Coronary artery (tissue), 2 donors: ENCODE measurements around the gene AGBL1.
"Not testable (repeated sequence)": the region's sequence is repeated elsewhere in the genome, so short reads cannot be mapped to it uniquely, and the experiment has no call there.

ENCODE experiments used
- DNase-seq: peaks from one replicate; pipeline ENCODE4 v3.0.0-alpha.2; 2017; ENCODE audit warnings: low spot score
- H3K27ac ChIP-seq, 2 donors: fragments of 200-600 bp; sonication (generic); one replicate each; pipeline ENCODE4 v1.5.1; 2016 to 2019
- H3K4me3 ChIP-seq: fragments of 200-600 bp; sonication (generic); 2 replicates; pipeline ENCODE4 v1.5.1; 2016; ENCODE audit warnings: mild to moderate bottlenecking, moderate library complexity
- CTCF ChIP-seq: fragments of 200-600 bp; sonication (generic); IDR thresholded peaks from one replicate; pipeline ENCODE4 v1.5.1; 2019; ENCODE audit warnings: antibody characterized with exemption

AGBL1 gene

GRCh38 chr15:86121568-86122225, 42.0 kb downstream of the AGBL1 start:
- TF ChIP-seq CTCF: no peak
- no peak for DNase-seq

GRCh38 chr15:86122691-86123391, 43.2 kb downstream of the AGBL1 start:
- not testable (repeated sequence) for H3K4me3 ChIP-seq, DNase-seq, H3K27ac ChIP-seq

More at GRCh38 chr15:86121568-86122225, 42.0 kb downstream of the AGBL1 start:
- no peak overlapping the region for H3K4me3 ChIP-seq
- H3K27ac ChIP-seq: no peak overlapping the region

- DNase-seq: no peak
- Histone ChIP-seq H3K4me3 (no peak overlapping the region), H3K27ac (no peak overlapping the region)
- no peak for TF ChIP-seq CTCF
Observed at GRCh38 chr15:86125775-86126174, 46.1 kb downstream of the AGBL1 start.

GRCh38 chr15:86127547-86127946, 47.9 kb downstream of the AGBL1 start:
- Histone ChIP-seq H3K27ac (no peak overlapping the region), H3K4me3 (no peak overlapping the region)
- no peak for TF ChIP-seq CTCF
- DNase-seq: no peak

- H3K27ac ChIP-seq: no peak overlapping the region
- no peak for DNase-seq
Observed at GRCh38 chr15:86135041-86135440, 55.4 kb downstream of the AGBL1 start.

GRCh38 chr15:86136861-86137260, 57.2 kb downstream of the AGBL1 start:
- no peak for TF ChIP-seq CTCF

More at GRCh38 chr15:86135041-86135440, 55.4 kb downstream of the AGBL1 start:
- no peak for TF ChIP-seq CTCF
- H3K4me3 ChIP-seq: no peak overlapping the region

GRCh38 chr15:86138798-86139197, 59.1 kb downstream of the AGBL1 start:
- DNase-seq: no peak

More at GRCh38 chr15:86136861-86137260, 57.2 kb downstream of the AGBL1 start:
- Histone ChIP-seq H3K27ac (no peak overlapping the region), H3K4me3 (no peak overlapping the region)
- DNase-seq: no peak

More at GRCh38 chr15:86138798-86139197, 59.1 kb downstream of the AGBL1 start:
- no peak overlapping the region for H3K4me3 ChIP-seq
- H3K27ac ChIP-seq: no peak overlapping the region
- no peak for TF ChIP-seq CTCF
